ENCODE measurements around the gene CNPY2. TPM values are rescaled to one million over a fixed set of nuclear protein-coding genes. Genes with fewer than 3 reads are reported as not detected.
"Not testable (repeated sequence)": the region's sequence is repeated elsewhere in the genome, so short reads cannot be mapped to it uniquely, and the experiment has no call there.

Gene CNPY2
- total RNA-seq, 1 donor from 2014 or later: 203 TPM

DNA sequence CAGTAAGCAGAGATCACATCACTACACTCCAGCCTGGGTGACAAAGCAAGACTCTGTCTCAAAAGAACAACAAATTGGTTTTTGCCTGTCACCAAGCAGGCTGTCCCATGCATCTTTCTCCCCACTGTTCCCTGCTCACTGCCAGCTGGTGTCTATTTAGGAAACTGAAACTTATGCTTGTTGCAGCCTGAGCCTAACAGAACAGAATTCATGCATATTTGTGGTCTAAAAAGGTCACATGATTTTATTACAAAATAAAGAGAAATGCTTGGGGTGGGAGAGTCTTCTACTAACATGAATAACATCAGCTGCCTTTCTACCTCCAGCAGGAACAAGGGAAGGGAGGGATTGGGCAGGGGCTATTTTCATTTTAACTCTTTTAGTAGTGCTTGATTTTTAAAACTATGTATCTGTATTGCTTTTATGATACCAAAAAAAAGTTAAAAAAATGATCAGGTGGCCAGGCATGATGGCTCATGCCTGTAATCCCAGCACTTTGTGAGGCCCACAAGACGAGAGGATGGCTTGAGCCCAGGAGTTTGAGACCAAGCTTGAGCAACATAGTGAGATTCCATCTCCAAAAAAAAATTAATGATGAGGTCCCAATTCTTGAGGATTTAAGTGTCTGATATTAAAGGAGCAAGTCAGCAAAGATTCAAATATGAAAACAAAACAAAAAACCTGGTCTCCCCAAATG lies 43.2 kb upstream of the CNPY2 start:
- H3K27ac Mint-ChIP-seq (ENCODE audit: unreplicated experiment): peak overlapping the region; percentile 87
- H3K9me3 Mint-ChIP-seq (ENCODE audit: unreplicated experiment): no peaks in the 10 kb centered on the region
- peaks cover 9% of the 10 kb centered on the region for H3K4me1 Mint-ChIP-seq (ENCODE audit: unreplicated experiment)
- peaks cover 19% of the 10 kb centered on the region for H3K36me3 Mint-ChIP-seq (ENCODE audit: low read depth, unreplicated experiment)
- H3K4me3 Mint-ChIP-seq (ENCODE audit: unreplicated experiment): peak overlapping the region; percentile 95
- DNase-seq (ENCODE audit: low spot score): no peak
- H3K27me3 Mint-ChIP-seq (ENCODE audit: unreplicated experiment): peaks cover 4% of the 10 kb centered on the region
- TF ChIP-seq, protein P1, sequence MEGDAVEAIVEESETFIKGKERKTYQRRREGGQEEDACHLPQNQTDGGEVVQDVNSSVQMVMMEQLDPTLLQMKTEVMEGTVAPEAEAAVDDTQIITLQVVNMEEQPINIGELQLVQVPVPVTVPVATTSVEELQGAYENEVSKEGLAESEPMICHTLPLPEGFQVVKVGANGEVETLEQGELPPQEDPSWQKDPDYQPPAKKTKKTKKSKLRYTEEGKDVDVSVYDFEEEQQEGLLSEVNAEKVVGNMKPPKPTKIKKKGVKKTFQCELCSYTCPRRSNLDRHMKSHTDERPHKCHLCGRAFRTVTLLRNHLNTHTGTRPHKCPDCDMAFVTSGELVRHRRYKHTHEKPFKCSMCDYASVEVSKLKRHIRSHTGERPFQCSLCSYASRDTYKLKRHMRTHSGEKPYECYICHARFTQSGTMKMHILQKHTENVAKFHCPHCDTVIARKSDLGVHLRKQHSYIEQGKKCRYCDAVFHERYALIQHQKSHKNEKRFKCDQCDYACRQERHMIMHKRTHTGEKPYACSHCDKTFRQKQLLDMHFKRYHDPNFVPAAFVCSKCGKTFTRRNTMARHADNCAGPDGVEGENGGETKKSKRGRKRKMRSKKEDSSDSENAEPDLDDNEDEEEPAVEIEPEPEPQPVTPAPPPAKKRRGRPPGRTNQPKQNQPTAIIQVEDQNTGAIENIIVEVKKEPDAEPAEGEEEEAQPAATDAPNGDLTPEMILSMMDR (IDR thresholded peaks at IDR 0.05; ENCODE audit: unreplicated experiment): no peak

DNA sequence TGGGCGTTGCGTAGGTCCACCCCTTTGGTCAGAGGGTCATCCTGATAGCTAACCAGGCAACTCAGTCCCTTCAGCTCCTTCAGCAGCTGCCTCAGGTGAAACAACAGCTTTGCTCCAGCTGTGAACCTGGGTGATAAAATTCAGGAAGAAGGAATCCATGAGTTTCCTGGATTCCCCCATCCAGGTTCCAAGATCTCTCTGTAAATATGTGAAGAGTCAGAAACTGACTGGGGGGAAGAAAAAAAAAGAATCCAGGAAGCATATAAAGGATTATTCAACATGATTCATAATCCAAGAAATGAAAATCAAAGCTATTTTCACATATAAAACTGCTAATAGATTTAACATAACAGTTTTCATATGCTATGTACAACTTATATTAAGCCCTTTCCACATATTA lies 35.5 kb upstream of the CNPY2 start:
- Mint-ChIP-seq H3K27me3 (ENCODE audit: unreplicated experiment) (no peaks in the 10 kb centered on the region), H3K9me3 (ENCODE audit: unreplicated experiment) (no peaks in the 10 kb centered on the region), H3K27ac (ENCODE audit: unreplicated experiment) (peak overlapping the region; percentile 78), H3K36me3 (ENCODE audit: low read depth, unreplicated experiment) (peaks cover 49% of the 10 kb centered on the region), H3K4me3 (ENCODE audit: unreplicated experiment) (no peak overlapping the region), H3K4me1 (ENCODE audit: unreplicated experiment) (peaks cover 13% of the 10 kb centered on the region)
- no peak for DNase-seq (ENCODE audit: low spot score)
- TF ChIP-seq, protein P1 (IDR thresholded peaks at IDR 0.05; ENCODE audit: unreplicated experiment): no peak

DNA sequence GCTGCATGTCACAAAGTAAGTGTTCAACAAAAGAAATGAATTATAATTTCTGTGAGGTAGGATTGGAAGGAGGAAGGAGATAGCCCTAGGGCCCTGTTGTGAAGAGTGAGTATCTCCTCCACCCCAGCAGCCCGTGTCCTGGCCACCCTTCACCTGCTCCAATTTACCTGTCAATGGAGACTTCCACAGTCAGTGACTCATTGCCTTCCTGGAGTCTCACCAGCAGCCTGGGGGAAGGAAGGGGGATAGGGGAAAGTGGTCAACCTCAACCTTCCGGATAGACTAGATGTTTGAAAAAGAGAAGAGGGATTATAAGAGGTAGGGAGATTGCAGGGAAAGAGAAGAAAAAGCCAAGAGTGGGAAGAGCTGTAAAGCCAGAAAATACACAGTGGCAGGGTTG lies 34.9 kb upstream of the CNPY2 start:
- H3K4me1 Mint-ChIP-seq (ENCODE audit: unreplicated experiment): peaks cover 13% of the 10 kb centered on the region
- peak overlapping the region; percentile 74 for H3K4me3 Mint-ChIP-seq (ENCODE audit: unreplicated experiment)
- H3K9me3 Mint-ChIP-seq (ENCODE audit: unreplicated experiment): no peaks in the 10 kb centered on the region
- TF ChIP-seq, protein P1 (IDR thresholded peaks at IDR 0.05; ENCODE audit: unreplicated experiment): no peak
- H3K27me3 Mint-ChIP-seq (ENCODE audit: unreplicated experiment): no peaks in the 10 kb centered on the region
- peaks cover 51% of the 10 kb centered on the region for H3K36me3 Mint-ChIP-seq (ENCODE audit: low read depth, unreplicated experiment)
- DNase-seq (ENCODE audit: low spot score): no peak
- peak overlapping the region; percentile 78 for H3K27ac Mint-ChIP-seq (ENCODE audit: unreplicated experiment)

DNA sequence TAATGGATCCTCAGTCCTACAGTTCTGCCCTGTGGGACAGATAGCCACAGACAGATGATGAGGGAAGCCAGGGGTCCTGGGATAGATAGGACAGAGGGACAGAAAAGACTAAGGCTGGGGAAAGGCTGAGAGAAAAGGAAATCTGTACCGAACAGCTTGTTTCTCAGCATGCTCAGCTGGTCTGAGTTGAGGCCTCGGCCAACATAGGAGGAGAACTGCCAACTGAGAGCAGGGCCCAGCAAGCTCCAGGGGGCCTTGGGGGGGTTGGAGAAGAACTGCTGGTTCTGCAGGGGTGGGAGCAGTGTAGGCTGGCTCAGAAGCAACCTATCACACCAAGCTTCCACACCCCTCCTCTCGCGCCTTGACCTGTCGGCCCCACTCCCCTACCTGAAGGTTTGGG lies 33.0 kb upstream of the CNPY2 start:
- no peak overlapping the region for H3K27ac Mint-ChIP-seq (ENCODE audit: unreplicated experiment)
- peaks cover 37% of the 10 kb centered on the region for H3K36me3 Mint-ChIP-seq (ENCODE audit: low read depth, unreplicated experiment)
- TF ChIP-seq, protein P1 (IDR thresholded peaks at IDR 0.05; ENCODE audit: unreplicated experiment): no peak
- no peak for DNase-seq (ENCODE audit: low spot score)
- peaks cover 13% of the 10 kb centered on the region for H3K4me1 Mint-ChIP-seq (ENCODE audit: unreplicated experiment)
- H3K27me3 Mint-ChIP-seq (ENCODE audit: unreplicated experiment): no peaks in the 10 kb centered on the region
- H3K9me3 Mint-ChIP-seq (ENCODE audit: unreplicated experiment): no peaks in the 10 kb centered on the region
- H3K4me3 Mint-ChIP-seq (ENCODE audit: unreplicated experiment): no peak overlapping the region

DNA sequence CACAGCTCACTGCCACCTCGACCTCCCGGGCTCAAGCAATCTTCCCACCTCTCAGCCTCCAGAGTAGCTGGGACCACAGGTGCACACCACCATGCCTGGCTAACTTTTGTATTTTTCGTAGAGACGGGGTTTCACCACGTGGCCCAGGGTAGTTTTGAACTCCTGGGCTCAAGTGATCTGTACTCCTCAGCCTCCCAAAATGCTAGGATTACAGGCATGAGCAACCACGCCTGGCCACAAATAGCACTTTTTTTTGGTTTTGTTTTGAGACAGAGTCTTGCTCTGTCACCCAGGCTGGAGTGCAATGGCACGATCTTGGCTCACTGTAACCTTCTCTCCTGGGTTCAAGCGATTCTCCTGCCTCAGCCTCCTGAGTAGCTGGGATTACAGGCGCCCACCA lies 31.5 kb upstream of the CNPY2 start:
- not testable (repeated sequence) for H3K4me3 Mint-ChIP-seq (ENCODE audit: unreplicated experiment); H3K27ac Mint-ChIP-seq (ENCODE audit: unreplicated experiment); H3K9me3 Mint-ChIP-seq (ENCODE audit: unreplicated experiment); H3K27me3 Mint-ChIP-seq (ENCODE audit: unreplicated experiment); DNase-seq (ENCODE audit: low spot score)
- Mint-ChIP-seq H3K36me3 (ENCODE audit: low read depth, unreplicated experiment) (peaks cover 46% of the 10 kb centered on the region), H3K4me1 (ENCODE audit: unreplicated experiment) (peaks cover 13% of the 10 kb centered on the region)
